ENCODE results near the gene ZNF593OS.

Gene ZNF593OS

DNA sequence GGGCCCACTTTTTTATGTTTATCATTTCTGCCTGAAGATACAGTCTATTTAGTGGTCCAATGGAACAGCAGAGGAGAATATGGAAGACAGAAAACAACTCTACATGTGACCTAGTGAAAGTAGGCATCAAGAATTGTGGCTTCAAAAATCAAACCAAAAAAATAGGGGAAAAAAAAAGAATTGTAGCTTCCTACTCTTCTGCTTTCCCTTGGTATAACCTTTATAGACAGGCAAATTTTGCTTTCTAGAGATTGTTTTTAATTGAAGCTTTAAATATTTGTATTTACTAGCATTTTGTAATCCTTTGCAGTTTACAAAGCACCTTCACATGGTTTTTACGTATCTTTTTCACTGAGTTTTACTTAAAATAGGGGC is 45.7 kb downstream of the ZNF593OS start:
- no peak for DNase-seq

GRCh38 chr1:26125382-26125781 is 46.2 kb downstream of the ZNF593OS start:
- DNase-seq, result no peak

DNA sequence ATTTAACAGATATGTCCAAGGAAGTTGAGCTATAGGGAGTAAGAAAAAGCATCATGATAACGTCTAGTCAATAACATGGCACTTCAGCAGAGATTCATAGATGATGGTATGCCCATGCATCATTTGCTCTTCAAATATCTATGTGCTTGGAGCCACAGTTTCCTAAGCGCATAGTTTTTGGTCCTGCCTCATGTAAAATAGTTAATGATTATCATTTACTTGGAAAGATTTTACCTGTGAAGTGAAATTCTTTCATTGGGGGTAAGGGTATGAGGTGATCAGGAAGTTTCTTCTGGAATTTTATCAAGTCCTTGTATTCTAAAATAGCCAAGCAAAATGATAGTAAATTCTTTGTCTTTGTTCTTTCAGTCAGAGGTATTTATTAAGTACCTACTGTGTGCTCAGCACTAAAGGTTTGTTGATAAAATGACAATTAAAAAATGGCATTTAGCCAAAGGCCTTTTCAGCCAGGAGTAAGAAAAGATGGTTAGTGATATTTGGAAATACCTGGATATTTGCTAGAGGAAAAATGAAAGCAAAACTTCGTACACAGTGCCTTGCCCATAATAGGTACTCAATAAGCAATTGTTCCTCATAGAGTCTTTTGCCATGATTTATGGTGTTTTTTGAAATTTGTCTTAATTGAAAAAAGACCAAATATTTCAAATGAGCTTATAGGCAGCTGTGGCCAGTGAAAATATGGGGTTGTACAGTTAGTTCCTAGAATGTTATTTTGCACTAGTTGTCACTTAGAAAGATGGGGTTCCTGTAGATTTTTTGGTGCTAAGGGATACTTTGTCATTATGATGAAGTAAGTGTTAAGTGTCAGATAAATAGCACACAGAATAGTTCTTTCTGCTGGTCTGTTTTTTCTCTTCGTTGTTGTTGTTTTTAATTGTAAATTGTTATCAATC is 47.0 kb downstream of the ZNF593OS start:
- no peak for DNase-seq

DNA sequence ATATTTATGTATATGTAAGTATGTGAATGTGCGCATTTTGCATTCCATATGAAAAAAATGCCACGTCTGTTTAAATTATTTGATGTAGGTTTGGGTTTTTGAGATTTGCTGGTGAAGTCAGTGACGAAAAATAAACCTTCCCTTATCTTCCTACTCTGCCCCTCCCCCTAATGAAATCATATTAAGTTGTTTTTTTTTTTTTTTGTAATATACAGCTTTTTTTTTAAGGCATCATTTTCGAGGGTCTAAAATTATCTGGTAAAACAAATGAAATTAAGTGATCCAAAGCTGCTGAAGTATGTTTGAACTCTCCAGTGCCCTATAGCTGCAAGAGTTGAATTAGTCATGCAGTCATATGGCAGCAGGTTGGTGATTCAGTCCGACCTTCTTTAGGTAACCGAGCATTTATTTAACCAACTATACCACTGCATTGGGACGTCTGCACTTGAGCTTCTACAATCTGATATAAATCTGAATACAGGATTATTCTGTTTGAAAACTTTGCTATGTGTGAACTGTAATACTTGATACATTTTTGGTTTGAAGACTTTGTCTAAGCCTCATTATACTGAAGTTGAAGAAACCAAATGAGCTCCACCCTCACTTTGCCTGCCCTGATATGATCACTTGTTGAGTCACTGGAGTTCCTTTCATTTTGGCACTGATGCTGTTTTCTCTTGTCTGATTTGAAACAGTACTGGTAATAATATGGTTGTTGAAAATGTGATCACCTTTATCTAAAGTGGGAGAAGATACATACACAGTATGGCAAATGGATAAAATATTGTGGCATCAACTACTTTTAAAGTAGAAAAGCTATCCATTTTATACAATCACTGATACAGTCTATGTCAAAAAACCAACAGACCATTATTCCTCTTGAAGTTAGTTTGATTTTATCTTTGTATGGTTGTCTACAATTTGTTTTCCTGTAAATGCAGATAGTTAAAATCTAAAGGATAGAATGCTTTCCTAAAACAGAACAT is 48.4 kb downstream of the ZNF593OS start:
- DNase-seq, result no peak

- DNase-seq, result no peak
These were observed 49.5 kb downstream of the ZNF593OS start for GRCh38 chr1:26121854-26122773.

DNA sequence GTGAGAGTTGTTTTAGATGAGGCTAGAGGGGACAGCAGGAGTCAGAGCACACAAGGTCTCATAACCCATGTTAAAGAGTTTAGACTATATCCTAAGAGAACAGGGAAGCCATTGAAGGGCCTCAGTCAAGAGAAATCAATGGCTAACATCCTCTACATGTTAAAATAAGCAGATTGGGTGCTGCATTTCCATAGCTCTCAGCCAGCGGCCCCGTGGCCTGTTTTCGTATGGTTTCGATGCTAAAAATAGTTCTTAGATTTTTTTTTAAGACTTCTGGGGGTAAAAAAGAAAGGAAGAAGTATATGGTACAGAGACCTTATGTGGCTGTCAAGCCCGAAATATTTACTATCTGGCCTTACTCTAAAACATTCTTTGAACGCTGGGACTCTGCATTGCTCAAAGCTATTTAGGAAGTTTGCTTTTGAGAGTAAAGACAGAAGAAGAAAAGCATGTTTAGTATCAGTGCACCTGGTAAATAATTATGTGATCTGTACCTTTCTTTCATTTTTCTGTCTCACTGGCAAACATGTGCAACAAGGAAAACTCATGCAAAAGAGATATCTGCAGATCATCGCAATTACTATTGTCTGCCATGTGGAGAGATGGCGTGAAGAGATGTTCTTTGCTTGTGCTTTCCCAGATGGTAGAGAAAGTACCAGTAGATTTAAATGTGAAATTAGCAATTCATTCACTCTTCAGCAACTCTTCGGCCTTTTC is 51.6 kb downstream of the ZNF593OS start:
- DNase-seq, result no peak
